Activated T-helper 1 cell treated with anti-CD3 and anti-CD28 coated beads, Interleukin-2, amount 50 U/mL, for 16 hours (primary cell): Measurements from ENCODE around the gene CTNNA3.

Source experiments
- DNase-seq, 2 donors: peaks; one replicate each; pipeline ENCODE4 v3.0.0-alpha.2; 2020; ENCODE audit warnings: low read depth in 1 of 2, low spot score in 1 of 2

Gene CTNNA3

GRCh38 chr10:67045404-67045803 is 650.6 kb downstream of the CTNNA3 start:
- no peak for DNase-seq

- DNase-seq, result no peak
These were observed 653.0 kb downstream of the CTNNA3 start for GRCh38 chr10:67043041-67043440.

GRCh38 chr10:67036808-67037207 is 659.2 kb downstream of the CTNNA3 start:
- DNase-seq, result no peak

GRCh38 chr10:67033878-67034277 is 662.1 kb downstream of the CTNNA3 start:
- no peak for DNase-seq

- DNase-seq, result no peak
These were observed 673.9 kb downstream of the CTNNA3 start for GRCh38 chr10:67022099-67022498.

GRCh38 chr10:67017218-67017617 is 678.8 kb downstream of the CTNNA3 start:
- DNase-seq, result no peak

- DNase-seq, result no peak
These were observed 680.8 kb downstream of the CTNNA3 start for GRCh38 chr10:67015225-67015624.

- DNase-seq, result no peak
These were observed 684.0 kb downstream of the CTNNA3 start for GRCh38 chr10:67011981-67012380.

GRCh38 chr10:67011480-67011879 is 684.5 kb downstream of the CTNNA3 start:
- no peak for DNase-seq

- DNase-seq, result no peak
These were observed 690.0 kb downstream of the CTNNA3 start for GRCh38 chr10:67005981-67006380.

- no peak for DNase-seq
These were observed 691.3 kb downstream of the CTNNA3 start for GRCh38 chr10:67004690-67005089.

GRCh38 chr10:66999762-67000545 is 696.0 kb downstream of the CTNNA3 start:
- DNase-seq, result no peak

GRCh38 chr10:66996996-66997395 is 699.0 kb downstream of the CTNNA3 start:
- DNase-seq, result no peak

- DNase-seq, result no peak
These were observed 705.7 kb downstream of the CTNNA3 start for GRCh38 chr10:66990143-66990830.

- no peak for DNase-seq
These were observed 712.5 kb downstream of the CTNNA3 start for GRCh38 chr10:66983475-66983818.

- DNase-seq, result no peak
These were observed 713.1 kb downstream of the CTNNA3 start for GRCh38 chr10:66982792-66983474.

GRCh38 chr10:66982053-66982420 is 714.0 kb downstream of the CTNNA3 start:
- DNase-seq, result no peak

GRCh38 chr10:66981361-66982052 is 714.5 kb downstream of the CTNNA3 start:
- DNase-seq, result no peak

GRCh38 chr10:66980246-66980815 is 715.7 kb downstream of the CTNNA3 start:
- DNase-seq, result no peak

GRCh38 chr10:66964946-66965345 is 731.0 kb downstream of the CTNNA3 start:
- DNase-seq, result no peak

- no peak for DNase-seq
These were observed 737.5 kb downstream of the CTNNA3 start for GRCh38 chr10:66958466-66958865.
